Mesenchymal stem cell (in vitro differentiated cells and primary cell): ENCODE measurements around the gene NOTUM.
"Not testable (repeated sequence)": the region's sequence is repeated elsewhere in the genome, so short reads cannot be mapped to it uniquely, and the experiment has no call there.

Experiments used
- DNase-seq: peaks from one replicate; pipeline ENCODE4 v3.0.0-alpha.2; 2013
- H2AFZ ChIP-seq: one replicate; pipeline ENCODE4 v1.6.1; 2013; ENCODE audit warnings: low read depth, mild to moderate bottlenecking, control low read depth, inconsistent platforms, low read length, moderate library complexity
- H2AK5ac ChIP-seq: 2 replicates; pipeline ENCODE4 v1.6.1; 2013; ENCODE audit warnings: low read length, moderate library complexity, mild to moderate bottlenecking, inconsistent platforms; ENCODE audit not compliant: severe bottlenecking
- H2BK120ac ChIP-seq: one replicate; pipeline ENCODE4 v1.6.1; 2013; ENCODE audit warnings: low read depth, mild to moderate bottlenecking, inconsistent platforms, low read length, moderate library complexity
- H2BK12ac ChIP-seq, 2 experiments: one replicate each; pipeline ENCODE4 v1.6.1; 2013; ENCODE audit warnings: inconsistent platforms in 2 of 2, low read length in 2 of 2, mild to moderate bottlenecking in 2 of 2, moderate library complexity in 2 of 2, control low read depth in 1 of 2
- H2BK15ac ChIP-seq: one replicate; pipeline ENCODE4 v1.6.1; 2013; ENCODE audit warnings: mild to moderate bottlenecking, low read depth, inconsistent platforms; ENCODE audit not compliant: poor library complexity, severe bottlenecking
- H2BK5ac ChIP-seq: 2 replicates; pipeline ENCODE4 v1.6.1; 2013; ENCODE audit warnings: low read depth, mild to moderate bottlenecking, low read length, control low read depth, inconsistent platforms; ENCODE audit not compliant: poor library complexity, severe bottlenecking
- H3K14ac ChIP-seq, 2 experiments: one replicate each; pipeline ENCODE4 v1.6.1; 2013; ENCODE audit warnings: inconsistent platforms in 2 of 2, low read length in 2 of 2, control low read depth in 1 of 2, mild to moderate bottlenecking in 1 of 2, moderate library complexity in 1 of 2
- H3K18ac ChIP-seq, 2 experiments: one replicate each; pipeline ENCODE4 v1.6.1; 2013; ENCODE audit warnings: inconsistent platforms in 2 of 2, low read length in 2 of 2, control low read depth in 1 of 2, low read depth in 1 of 2, mild to moderate bottlenecking in 1 of 2
- H3K23ac ChIP-seq, 2 experiments: one replicate each; pipeline ENCODE4 v1.6.1; 2013; ENCODE audit warnings: inconsistent platforms in 2 of 2, low read length in 2 of 2, mild to moderate bottlenecking in 2 of 2, moderate library complexity in 2 of 2, control low read depth in 1 of 2
- H3K27ac ChIP-seq: 2 replicates; pipeline ENCODE4 v1.5.1; 2013; ENCODE audit warnings: mild to moderate bottlenecking, moderate library complexity, low read length, control low read depth, inconsistent platforms; ENCODE audit not compliant: poor library complexity, severe bottlenecking
- H3K27me3 ChIP-seq, 2 experiments: 2 replicates each; pipeline versions ENCODE4 v1.6.1 to v1.7.0; 2013; ENCODE audit warnings: low read length in 2 of 2, mild to moderate bottlenecking in 2 of 2, moderate library complexity in 2 of 2, control low read depth in 1 of 2, inconsistent platforms in 1 of 2; ENCODE audit not compliant: control insufficient read depth in 1 of 2, insufficient read depth in 1 of 2
- H3K36me3 ChIP-seq, 2 experiments: 2 replicates each; pipeline versions ENCODE4 v1.6.1 to v1.7.0; 2013; ENCODE audit warnings: low read length in 2 of 2, control low read depth in 1 of 2, inconsistent platforms in 1 of 2, low read depth in 1 of 2, mild to moderate bottlenecking in 1 of 2; ENCODE audit not compliant: insufficient read depth in 2 of 2, control insufficient read depth in 1 of 2
- H3K4ac ChIP-seq, 2 experiments: one replicate each; pipeline ENCODE4 v1.6.1; 2013; ENCODE audit warnings: inconsistent platforms in 2 of 2, low read length in 2 of 2, mild to moderate bottlenecking in 2 of 2, moderate library complexity in 2 of 2, control low read depth in 1 of 2, low read depth in 1 of 2
- H3K4me1 ChIP-seq: 2 replicates; pipeline ENCODE4 v1.6.1; 2013; ENCODE audit warnings: low read depth, low read length, control low read depth; ENCODE audit not compliant: control insufficient read depth, insufficient read depth
- H3K4me2 ChIP-seq: 2 replicates; pipeline ENCODE4 v1.6.1; 2013; ENCODE audit warnings: low read length, mild to moderate bottlenecking, inconsistent platforms; ENCODE audit not compliant: poor library complexity, severe bottlenecking
- H3K4me3 ChIP-seq, 2 experiments: 2 replicates each; pipeline versions ENCODE4 v1.5.1 to v1.7.0; 2013; ENCODE audit warnings: low read length in 2 of 2, mild to moderate bottlenecking in 2 of 2, control low read depth in 1 of 2, low read depth in 1 of 2; ENCODE audit not compliant: insufficient read depth in 1 of 2
- H3K79me1 ChIP-seq: replicated peaks from 2 replicates; pipeline ENCODE4 v1.6.1; 2013; ENCODE audit warnings: mild to moderate bottlenecking, control low read depth, low read length, inconsistent platforms; ENCODE audit not compliant: poor library complexity, severe bottlenecking
- H3K9ac ChIP-seq: 2 replicates; pipeline ENCODE4 v1.7.0; 2013; ENCODE audit warnings: mild to moderate bottlenecking, low read length, moderate library complexity
- H3K9me3 ChIP-seq: 2 replicates; pipeline ENCODE4 v1.7.0; 2013; ENCODE audit warnings: mild to moderate bottlenecking, low read length; ENCODE audit not compliant: control insufficient read depth
- H4K8ac ChIP-seq: one replicate; pipeline ENCODE4 v1.6.1; 2013; ENCODE audit warnings: inconsistent platforms, mild to moderate bottlenecking, low read length, moderate library complexity
- H4K91ac ChIP-seq: one replicate; pipeline ENCODE4 v1.6.1; 2013; ENCODE audit warnings: mild to moderate bottlenecking, low read length, inconsistent platforms
- whole genome bisulfite sequencing: methylation state at CpG from one replicate; pipeline ENCODE4 v1.1.7; 2013; ENCODE audit warnings: mixed read lengths; 5-methylcytosine and 5-hydroxymethylcytosine counted together

Gene NOTUM

GRCh38 chr17:81983011-81983638, 22.1 kb upstream of the NOTUM start:
- 96% methylated on average over 35 of the region's 35 CpGs for WGBS
- H3K18ac ChIP-seq: no peak overlapping the region

DNA sequence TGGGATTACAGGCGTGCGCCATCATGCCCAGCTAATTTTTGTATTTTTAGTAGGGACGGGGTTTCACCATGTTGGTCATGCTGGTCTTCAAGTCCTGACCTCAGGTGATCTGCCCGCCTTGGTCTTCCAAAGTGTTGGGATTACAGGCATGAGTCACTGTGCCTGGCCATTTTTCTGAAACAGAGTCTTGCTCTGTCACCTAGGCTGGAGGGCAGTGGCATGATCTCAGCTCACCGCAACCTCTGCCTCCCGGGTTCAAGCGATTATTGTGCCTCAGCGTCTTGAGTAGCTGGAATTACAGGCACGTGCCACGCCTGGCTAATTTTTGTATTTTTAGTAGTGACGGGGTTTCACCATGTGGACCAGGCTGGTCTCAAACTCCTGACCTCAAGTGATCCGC, 20.5 kb upstream of the NOTUM start:
- not testable (repeated sequence) for H2BK12ac ChIP-seq, H2AFZ ChIP-seq, H3K23ac ChIP-seq, H3K4me3 ChIP-seq, H3K18ac ChIP-seq, H3K9me3 ChIP-seq, H2BK15ac ChIP-seq, H3K14ac ChIP-seq, H3K9ac ChIP-seq, H4K91ac ChIP-seq, H3K27ac ChIP-seq, H2BK120ac ChIP-seq, H2BK5ac ChIP-seq, H3K4me2 ChIP-seq, H3K4ac ChIP-seq, H3K27me3 ChIP-seq, H2AK5ac ChIP-seq, H4K8ac ChIP-seq, DNase-seq
- Histone ChIP-seq H3K36me3 (peaks cover 45 to 54% of the 10 kb centered on the region in 2 experiments), H3K79me1 (peaks cover 38% of the 10 kb centered on the region), H3K4me1 (peaks cover 18% of the 10 kb centered on the region)
- 99% methylated on average over 12 of the region's 12 CpGs for WGBS

More at GRCh38 chr17:81983011-81983638, 22.1 kb upstream of the NOTUM start:
- H3K27ac ChIP-seq: no peak overlapping the region
- no peak overlapping the region for H3K4me3 ChIP-seq
- no peak overlapping the region for H2BK15ac ChIP-seq
- no peak overlapping the region for H4K8ac ChIP-seq
- peaks cover 12% of the 10 kb centered on the region for H3K4me1 ChIP-seq
- H2AFZ ChIP-seq: no peak overlapping the region
- no peak overlapping the region for H3K4me2 ChIP-seq
- no peak overlapping the region for H3K4ac ChIP-seq
- DNase-seq: no peak
- peaks cover 52 to 65% of the 10 kb centered on the region in 2 experiments for H3K36me3 ChIP-seq
- H3K9ac ChIP-seq: no peak overlapping the region
- no peaks in the 10 kb centered on the region for H3K9me3 ChIP-seq
- H3K79me1 ChIP-seq: peaks cover 41% of the 10 kb centered on the region
- H2BK12ac ChIP-seq: no peak overlapping the region
- H4K91ac ChIP-seq: no peak overlapping the region
- no peak overlapping the region for H2AK5ac ChIP-seq
- H2BK5ac ChIP-seq: no peak overlapping the region
- no peak overlapping the region for H3K14ac ChIP-seq
- H2BK120ac ChIP-seq: no peak overlapping the region
- no peaks in the 10 kb centered on the region for H3K27me3 ChIP-seq
- H3K23ac ChIP-seq: no peak overlapping the region

- Histone ChIP-seq H3K79me1 (peaks cover 36% of the 10 kb centered on the region), H2AK5ac (no peak overlapping the region), H3K14ac (no peak overlapping the region), H2BK12ac (no peak overlapping the region), H4K8ac (no peak overlapping the region), H2BK15ac (no peak overlapping the region), H3K4me1 (peaks cover 20% of the 10 kb centered on the region), H3K4me3 (no peak overlapping the region), H3K9me3 (no peaks in the 10 kb centered on the region), H3K27ac (no peak overlapping the region), H3K23ac (no peak overlapping the region), H3K18ac (no peak overlapping the region), H4K91ac (no peak overlapping the region), H2AFZ (no peak overlapping the region), H3K9ac (no peak overlapping the region), H2BK120ac (no peak overlapping the region), H3K4me2 (no peak overlapping the region), H3K27me3 (peaks cover 0 to 6% of the 10 kb centered on the region in 2 experiments), H3K4ac (no peak overlapping the region), H2BK5ac (no peak overlapping the region), H3K36me3 (peaks cover 39 to 48% of the 10 kb centered on the region in 2 experiments)
- 88% methylated on average over 6 of the region's 9 CpGs for WGBS
- DNase-seq: no peak
Measured at GRCh38 chr17:81980707-81981343, 19.8 kb upstream of the NOTUM start.

- no peak overlapping the region for H3K9ac ChIP-seq
- no peak overlapping the region for H2AK5ac ChIP-seq
- no peak overlapping the region for H4K8ac ChIP-seq
- H3K4me1 ChIP-seq: peaks cover 20% of the 10 kb centered on the region
- no peak overlapping the region for H2AFZ ChIP-seq
- no peak overlapping the region for H3K14ac ChIP-seq
- no peak overlapping the region for H2BK5ac ChIP-seq
- H2BK120ac ChIP-seq: no peak overlapping the region
- no peak overlapping the region for H3K18ac ChIP-seq
- H3K4ac ChIP-seq: no peak overlapping the region
- no peak overlapping the region for H3K23ac ChIP-seq
- no peak for DNase-seq
- H3K27ac ChIP-seq: no peak overlapping the region
- no peaks in the 10 kb centered on the region for H3K9me3 ChIP-seq
- no peak overlapping the region for H2BK12ac ChIP-seq
- peaks cover 32 to 41% of the 10 kb centered on the region in 2 experiments for H3K36me3 ChIP-seq
- H3K4me2 ChIP-seq: no peak overlapping the region
- peaks cover 0 to 6% of the 10 kb centered on the region in 2 experiments for H3K27me3 ChIP-seq
- H4K91ac ChIP-seq: no peak overlapping the region
- 95% methylated on average over 4 of the region's 4 CpGs for WGBS
- peaks cover 30% of the 10 kb centered on the region for H3K79me1 ChIP-seq
- H3K4me3 ChIP-seq: no peak overlapping the region
- H2BK15ac ChIP-seq: no peak overlapping the region
Measured at GRCh38 chr17:81980122-81980521, 19.1 kb upstream of the NOTUM start.
